ENCODE results near the gene ATRIP.

GRCh38 chr3:48429317-48429959 is 17.1 kb upstream of the ATRIP start:
- TF ChIP-seq POLR2A (IDR thresholded peaks at IDR 0.05): no peak
- TF ChIP-seq EP300 (IDR thresholded peaks at IDR 0.05): no peak

Measured in sigmoid colon (tissue), 4 donors.